Activated CD8-positive, alpha-beta memory T cell treated with anti-CD3 and anti-CD28 coated beads, Interleukin-2, amount 50 U/mL, for 4 hours (primary cell): ENCODE results near the gene ZNF425.
"Not testable (repeated sequence)": the region's sequence is repeated elsewhere in the genome, so short reads cannot be mapped to it uniquely, and the experiment has no call there.

ENCODE experiments used
- DNase-seq: peaks from one replicate; pipeline ENCODE4 v3.0.0-alpha.2; 2020

Gene ZNF425

DNA sequence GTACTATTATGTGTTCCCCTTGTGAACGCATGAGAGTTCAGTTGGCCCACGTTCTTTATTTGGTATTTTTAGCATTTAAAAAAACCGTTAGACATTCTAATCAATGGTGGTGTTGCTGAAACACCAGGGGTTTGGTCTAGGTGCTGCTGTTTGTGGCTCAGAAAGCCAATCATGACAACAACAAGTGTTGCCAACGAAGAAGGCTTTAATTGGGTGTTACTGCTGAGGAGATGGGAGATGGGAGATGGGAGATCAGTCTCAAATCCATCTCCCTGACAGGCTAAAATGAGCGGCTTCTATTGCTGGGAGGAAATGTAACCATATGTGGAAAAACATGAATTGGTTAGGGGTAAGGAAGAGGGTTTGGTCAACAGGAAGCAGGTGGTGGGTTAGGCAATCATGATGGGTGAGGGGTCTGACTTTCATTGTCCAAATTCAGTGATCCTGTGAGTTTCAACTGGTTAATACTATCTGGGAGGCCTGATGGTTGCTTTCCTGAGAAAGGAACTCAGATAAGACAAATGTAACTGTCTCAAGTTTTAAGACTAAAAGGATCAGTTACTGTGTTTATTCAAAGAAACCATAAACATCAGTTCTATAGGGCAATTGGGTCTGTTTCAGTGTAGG is 4.6 kb upstream of the ZNF425 start:
- DNase-seq, result no peak

DNA sequence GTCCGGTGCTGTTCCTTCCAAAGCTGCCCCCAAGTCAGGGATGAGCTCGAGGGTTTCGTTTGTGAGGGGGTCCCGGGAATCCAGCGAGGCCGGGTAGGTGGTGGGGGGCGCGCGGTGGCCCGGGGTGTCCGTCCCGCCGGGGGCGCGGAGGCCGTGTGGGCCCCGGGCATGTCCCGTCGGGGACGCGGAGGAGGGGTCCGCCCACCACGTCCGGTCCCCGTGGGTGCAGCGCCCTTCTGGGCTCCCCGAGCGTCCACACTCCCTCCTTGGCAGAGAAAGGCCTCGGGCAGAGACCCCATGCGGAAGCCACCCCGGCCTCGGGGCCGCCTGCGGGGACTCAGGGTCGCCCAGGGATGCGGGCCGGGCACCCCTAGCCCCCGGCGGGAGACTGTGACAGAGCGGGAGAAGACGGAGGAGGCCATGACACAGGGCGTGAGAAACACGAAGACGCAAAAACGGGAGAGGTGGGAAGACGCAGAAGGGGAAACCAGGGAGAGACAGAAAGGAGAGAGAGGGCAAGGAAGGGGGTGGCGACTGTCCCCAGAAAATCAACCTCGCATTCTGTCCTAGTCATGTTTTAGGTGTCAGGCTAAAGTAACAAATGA is 640 bp upstream of the ZNF425 start:
- DNase-seq, result peak; percentile 67

DNA sequence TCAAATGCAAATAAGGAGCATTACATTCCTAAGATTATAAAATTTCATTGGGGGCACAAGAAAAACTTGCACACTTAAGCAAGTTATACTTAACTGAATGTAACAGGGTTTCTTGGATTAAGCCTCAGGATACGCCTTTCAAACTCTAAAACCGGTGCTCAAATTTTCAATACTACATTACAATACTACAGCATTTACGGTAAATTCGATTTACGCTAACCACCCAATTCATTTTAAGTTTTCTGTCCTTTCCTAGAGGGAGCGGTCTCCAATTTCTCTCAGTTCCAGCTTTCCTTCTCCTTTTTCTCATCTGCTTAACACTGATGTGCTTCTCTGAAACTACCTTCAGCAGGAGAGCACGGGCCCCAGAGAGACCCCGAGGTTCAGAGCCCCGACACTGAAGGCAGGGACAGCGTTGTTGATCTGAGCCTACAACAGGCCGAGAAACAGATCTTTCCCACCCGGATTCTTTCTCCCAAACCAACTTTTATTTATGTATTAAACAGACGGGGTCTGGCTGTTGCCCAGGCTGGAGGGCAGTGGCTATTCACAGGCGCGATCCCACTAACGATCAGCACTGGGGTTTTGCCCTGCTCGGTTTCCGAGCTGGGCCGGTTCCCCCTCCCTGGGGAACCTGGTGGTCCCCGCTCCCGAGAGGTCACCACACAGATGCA is 798 bp downstream of the ZNF425 start:
- DNase-seq, result no peak

DNA sequence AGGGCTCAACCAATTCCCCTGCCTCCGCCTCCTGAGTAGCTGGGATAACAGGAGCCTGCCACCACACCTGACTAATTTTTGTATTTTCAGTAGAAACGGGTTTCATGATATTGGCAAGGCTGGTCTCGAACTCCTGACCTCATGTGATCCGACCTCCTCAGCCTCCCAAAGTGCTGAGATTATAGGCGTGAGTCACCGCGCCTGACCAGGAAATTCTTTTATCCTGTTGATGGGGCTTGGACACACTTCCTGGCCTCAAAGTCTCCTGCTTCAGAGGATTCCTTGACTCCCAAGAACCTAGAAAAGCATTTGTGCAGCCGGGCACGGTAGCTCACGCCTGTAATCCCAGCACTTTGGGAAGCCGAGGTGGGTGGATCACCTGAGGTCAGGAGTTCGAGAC is 16.2 kb downstream of the ZNF425 start:
- no peak for DNase-seq

DNA sequence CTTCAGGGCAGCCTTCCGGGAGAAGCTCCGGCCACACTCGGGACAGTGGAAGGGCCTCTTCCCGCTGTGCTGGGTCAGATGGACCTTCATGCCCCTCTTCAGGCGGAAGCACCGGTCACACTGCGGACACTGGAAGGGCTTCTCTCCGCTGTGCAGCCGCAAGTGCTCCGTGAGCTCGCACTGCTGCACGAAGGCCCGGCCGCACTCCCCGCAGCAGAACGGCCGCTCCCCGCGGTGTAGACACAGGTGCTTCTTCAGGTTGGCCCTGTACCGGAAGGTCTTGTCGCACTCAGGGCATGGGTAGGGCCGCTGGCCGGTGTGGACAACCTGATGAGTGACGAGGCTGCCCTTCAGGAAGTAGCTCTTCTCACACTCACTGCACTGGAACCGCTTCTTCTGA is 21.4 kb downstream of the ZNF425 start:
- no peak for DNase-seq

DNA sequence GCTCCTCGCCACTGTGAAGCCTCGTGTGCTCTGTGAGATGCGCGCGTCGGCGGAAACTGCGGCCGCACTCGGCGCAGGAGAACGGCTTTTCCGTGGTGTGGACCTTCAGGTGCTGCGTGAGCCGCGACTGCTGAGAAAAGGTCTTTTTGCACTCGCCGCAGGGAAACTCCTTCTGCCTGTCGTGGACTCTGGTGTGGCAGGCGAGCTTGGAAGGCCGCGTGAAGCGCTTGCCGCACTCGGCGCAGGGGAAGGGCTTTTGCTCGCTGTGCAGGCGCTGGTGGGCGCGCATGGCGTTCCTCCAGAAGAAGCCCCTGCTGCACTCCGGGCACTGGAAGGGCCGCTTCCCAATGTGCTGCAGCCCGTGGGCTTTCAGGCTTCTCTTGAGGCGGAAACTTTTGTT is 21.9 kb downstream of the ZNF425 start:
- no peak for DNase-seq

DNA sequence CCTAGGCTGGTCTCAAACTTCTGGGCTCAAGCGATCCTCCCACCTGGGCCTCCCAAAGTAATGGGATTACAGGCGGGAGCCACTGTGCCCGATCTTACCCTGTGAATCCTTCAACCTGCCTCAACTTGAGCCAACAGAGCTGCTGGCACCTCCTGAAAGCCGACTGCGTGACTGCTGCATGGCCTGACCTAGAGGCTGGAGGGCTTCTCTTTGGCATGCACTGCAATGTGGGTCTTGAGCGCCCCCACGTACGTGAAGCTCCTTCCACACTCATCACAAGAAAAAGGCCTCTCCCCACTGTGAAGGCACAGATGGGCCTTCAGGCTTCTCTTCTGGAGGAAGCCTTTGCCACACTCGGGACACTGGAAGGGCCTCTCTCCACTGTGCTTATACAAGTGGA is 22.7 kb downstream of the ZNF425 start:
- DNase-seq, result no peak

DNA sequence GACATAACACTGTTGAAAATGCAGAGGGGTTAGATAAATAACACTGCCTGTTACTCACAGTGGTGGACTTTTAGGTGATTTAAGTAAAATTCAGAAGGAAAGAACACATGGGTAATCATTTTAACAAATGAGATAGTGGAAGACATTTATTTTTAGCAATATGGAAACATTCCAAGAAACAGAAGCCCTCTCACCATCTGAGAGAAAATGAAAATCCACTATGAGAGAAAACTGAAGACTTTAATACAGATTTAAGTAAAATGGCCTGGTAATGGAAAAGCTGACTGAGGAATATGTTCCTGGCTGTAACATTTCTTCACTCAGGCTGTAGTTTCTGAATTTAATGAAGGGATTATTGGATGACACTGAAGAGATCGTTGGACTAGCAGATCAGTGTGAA is 23.5 kb downstream of the ZNF425 start:
- DNase-seq, result no peak

DNA sequence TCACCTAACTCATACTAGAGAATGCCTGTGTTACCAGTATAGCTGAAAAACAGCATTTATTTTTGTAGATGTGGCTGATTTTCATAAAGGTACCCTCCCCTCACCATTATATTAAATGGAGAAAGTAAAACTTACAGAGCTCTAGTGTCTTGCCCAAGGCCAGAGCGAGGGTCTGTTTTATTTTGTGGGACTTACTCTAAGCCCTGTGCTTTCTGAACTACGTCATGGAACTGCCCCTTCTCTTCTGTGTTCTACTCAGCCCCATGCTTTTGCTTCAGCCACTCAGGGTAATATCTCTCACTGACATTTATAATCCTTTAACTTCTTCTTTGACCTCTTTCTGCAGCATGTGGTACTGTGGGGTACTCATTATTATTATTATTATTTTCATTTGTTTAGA is 25.3 kb downstream of the ZNF425 start:
- no peak for DNase-seq

DNA sequence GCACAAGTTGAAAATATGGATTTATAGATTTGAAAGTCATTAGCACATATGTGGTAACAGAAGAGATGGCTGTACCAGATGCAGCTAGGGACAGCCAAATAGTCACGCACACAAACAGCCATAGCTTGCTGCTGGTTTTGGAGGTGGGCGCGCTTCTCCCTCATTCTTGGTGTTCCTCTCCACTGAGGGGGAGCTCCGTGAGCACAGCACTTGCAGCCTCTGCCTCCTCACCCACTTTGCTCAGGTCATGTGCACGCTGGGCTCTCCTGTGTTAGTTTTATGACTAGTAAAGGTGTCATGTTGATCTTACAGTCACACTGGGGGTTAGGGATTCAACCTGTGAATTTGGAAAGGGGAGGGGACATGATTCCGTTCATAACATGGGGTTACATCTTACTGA is 27.1 kb downstream of the ZNF425 start:
- DNase-seq, result no peak

DNA sequence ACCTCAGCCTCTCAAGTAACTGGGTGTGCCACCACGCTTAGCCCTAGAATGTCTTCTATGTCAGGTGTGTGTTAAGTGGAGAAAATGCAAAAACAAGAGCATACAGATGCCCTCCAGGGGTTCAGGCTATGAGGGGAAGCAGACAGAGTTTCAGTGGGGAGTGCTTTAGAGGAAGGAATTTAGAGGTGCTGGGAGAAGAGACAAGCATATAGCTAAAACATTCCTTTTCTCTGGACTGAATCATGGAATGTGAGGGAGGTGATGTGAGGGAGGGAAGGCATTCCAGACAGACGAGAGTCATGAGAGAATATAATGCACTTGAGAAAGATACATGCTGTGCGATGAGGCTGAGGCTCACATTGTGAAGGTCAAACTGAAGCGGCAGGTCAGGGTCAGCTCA is 29.0 kb downstream of the ZNF425 start:
- no peak for DNase-seq

DNA sequence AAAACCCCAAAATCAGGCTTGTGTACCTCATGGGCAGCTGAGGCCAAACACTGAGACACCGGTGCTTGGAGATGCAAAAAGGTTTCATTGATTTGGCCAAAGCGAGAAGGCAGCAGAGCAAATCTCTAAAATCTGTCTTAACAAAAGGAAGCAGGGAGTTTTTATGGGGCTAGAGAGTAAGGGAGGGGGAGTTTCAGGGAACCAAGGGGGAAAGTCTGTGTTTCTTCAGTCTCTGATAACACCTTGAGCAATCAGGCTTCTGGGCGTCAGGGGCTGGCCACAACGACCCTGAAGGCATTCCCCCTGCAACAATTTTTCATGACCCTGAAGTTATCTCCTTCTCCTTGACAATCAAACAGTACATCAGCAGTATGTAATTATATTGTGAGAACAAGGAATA is 32.9 kb downstream of the ZNF425 start:
- no peak for DNase-seq

DNA sequence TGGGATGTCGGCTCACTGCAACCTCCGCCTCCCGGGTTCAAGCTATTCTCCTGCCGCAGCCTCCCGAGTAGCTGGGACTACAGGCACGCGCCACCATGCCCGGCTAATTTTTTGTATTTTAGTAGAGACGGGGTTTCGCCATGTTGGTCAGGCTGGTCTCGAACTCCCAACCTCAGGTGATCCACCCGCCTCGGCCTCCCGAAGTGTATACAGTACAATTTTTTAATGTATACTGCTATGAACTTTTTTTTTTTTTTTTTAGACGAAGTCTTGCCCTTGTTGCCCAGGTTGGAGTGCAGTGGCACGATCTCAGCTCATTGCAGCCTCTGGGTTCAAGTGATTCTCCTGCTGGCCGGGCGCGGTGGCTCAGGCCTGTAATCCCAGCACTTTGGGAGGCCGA is 33.9 kb downstream of the ZNF425 start:
- DNase-seq, result not testable (repeated sequence)

DNA sequence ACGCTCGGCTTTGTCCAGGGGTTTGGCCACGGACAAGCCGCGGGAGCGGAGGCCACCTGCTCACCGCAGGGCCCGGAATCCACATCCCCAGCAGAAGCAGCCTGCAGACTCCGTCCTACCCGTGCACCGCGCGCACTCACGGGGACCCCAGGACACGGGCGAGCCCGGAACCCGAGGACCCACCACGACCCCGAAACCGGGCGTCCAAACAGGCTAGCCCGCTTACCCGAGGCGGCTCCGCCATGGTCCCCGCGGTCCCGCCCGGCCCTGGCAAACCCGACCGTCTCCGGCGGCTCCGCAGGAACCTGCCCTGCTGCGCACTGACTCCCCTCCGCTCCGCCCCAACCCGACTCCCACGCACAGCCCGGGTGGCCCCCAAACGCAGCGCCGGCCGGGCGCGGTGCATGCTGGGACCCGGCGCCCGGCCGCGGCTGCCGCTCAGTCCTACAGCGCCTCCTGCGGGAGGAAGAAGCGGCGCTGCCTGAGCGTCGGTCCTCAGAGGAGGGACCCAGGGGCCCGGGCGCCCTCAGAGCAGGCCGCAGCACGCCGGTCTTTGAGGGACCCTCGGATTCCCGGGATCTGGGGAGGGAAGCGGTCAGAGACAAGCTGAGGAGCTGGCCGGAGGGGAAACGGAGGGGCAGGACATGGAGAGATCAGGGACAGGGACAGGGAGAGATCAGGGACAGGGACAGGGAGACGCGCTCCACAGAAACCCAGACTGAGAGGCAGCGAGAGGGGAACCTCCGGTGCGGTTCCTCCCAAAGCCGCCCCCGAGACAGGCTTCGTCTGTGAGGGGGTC is 35.5 kb downstream of the ZNF425 start, which contains the start of gene ZNF786:
ZNF786 (minus strand) TSS at position 322 of the 799 bp plus-strand sequence; CDS start at position 244, 78 bp downstream.
- peak; percentile 96 for DNase-seq

DNA sequence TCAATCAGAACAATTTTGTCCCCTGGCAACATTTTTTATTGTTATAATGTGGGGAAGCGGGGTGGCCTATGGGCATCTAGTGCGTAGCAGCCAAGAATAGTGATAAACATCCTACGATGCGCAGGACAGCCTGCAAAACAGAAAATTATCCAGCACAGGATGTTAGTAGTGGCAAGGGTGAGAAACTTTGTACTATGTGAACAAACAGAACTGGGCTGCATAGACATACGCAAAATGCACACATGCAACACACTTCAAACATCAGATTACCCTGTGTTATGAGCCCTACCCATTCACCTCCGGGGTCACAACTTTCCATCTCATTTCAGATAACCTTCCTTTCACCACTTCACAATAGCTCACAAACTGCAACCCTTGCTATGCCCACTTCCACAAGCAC is 38.7 kb downstream of the ZNF425 start:
- DNase-seq, result no peak

DNA sequence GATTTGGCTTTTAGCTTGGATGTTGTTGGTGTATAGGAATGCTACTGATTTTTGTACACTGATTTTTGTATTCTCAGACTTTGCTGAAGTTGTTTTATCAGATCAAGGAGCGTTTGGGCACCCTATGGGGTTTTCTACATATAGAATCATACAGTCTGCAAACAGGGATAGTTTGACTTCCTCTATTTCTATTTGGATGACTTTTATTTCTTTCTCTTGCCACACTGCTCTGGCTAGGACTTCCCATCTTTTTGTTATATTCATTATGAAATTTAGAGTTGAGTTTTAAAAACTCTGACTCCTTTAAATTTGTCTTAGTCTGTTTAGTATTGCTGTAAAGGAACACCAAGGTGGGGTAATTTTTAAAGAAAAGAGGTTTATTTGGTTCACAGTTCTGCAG is 40.3 kb downstream of the ZNF425 start:
- DNase-seq, result no peak

DNA sequence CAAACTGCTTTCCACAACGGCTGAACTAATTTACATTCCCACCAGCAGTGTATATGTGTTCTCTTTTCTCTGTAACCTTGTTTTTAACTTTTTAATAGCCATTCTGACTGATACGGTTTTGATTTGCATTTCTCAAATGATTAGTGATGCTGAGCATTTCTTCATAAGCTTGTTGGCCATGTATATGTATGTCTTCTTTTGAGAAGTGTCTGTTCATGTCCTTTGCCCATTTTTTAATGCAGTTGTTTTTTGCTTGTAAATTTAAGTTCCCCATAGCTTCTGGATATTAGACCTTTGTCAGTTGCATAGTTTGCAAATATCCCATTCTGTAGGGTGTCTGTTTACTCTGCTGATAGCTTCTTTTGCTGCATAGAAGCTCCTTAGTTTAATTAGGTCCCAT is 41.7 kb downstream of the ZNF425 start:
- no peak for DNase-seq

DNA sequence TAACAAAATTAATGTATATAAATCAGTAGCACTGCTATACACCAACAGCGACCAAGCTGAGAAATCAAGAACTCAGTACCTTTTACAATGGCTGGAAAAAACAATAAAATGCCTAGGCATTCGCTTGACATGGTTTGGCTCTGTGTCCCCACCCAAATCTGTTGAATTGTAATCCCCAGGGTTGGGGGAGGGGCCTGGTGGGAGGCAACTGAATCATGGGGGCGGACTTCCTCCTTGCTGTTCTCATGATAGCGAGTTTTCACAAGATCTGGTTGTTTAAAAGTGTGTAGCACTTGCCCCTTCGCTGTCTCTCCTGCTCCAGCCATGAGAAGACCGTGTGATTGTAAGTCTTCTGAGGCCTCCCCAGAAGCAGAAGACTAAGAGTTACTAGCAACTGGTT is 44.2 kb downstream of the ZNF425 start:
- no peak for DNase-seq

DNA sequence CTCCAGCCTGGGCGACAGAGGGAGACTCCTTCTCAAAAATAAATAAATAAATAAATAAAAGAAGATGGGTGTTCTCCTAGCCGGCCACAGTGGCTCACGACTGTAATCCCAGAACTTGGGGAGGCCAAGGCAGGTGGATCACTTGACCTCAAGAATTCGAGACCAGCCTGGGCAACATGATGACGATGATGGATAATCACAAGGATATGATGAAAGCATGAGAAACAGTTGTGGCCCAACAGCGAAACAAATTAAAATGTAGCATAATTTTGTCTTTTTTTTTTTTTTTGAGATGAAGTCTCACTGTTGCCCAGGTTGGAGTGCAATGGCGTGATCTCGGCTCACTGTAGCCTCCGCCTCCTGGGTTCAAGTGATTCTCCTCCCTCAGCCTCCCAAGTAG is 48.5 kb downstream of the ZNF425 start:
- DNase-seq, result no peak

DNA sequence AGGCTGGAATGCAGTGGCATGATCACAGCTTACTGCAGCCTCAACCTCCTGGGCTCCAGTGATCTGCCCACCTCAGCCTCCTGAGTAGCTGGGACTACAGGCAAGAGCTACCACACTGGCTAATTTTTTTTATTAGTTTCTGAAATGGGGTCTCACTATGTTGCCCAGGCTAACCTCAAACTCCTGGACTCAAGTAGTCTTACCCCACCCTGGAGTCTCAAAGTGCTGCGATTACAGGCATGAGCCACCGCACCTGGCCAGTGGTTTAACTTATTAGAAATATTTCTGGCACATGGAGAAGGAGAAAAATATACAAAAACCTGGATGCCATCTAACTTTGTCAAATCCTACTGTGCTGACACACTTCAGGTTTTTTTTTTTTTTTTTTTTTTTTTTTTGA is 50.8 kb downstream of the ZNF425 start:
- no peak for DNase-seq

DNA sequence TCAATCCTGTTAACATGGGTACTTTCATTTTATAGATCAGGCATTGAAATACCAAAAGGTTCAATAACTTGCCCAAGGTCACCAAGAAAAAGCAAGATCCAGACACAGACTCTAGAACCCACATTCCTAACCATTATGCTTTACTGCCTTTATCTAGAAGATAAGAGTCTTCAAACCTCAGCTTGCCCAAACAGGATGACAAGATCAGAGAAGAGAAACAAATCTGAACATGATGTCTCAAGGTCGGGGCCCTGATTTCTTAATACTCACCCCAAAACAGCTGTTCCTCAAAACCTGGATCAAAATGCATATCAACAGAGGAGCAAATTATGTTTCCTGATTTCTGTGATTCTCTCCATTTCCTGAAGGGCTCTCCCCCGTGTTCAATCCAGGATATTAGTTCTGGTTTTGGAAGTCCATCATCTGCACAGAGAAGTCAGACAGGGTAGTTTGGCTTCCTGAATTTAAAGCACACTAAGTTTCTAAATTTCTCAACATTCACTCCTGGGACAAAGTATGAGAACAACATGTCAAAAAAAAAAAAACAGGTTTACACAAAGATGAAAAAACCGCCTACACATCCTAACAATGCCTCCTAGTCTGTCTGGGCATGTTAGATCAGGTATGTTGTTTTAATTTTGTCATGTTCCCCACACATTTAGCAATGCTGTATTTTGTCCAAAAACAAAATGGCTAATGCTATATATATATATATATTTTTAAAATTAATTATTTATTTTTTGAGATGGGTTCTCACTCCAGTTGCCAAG is 51.8 kb downstream of the ZNF425 start:
- DNase-seq, result no peak

DNA sequence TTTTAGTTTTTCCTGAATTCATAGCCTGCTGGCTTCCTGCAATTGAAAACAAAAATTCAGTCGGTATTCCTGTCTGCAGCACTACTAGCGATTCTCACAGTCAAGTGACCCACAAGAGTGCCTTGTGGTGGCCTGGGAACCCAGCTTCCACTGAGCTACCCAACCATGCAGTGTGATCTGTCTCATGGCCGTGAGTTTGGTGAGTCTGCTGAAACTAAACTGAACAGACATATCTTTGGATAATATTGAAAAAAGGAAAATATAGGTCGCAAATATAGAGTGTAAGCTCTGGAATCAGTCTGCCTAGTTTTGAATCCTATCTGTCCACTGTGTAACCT is 53.7 kb downstream of the ZNF425 start:
- no peak for DNase-seq
